T-helper 17 cell (primary cell): ENCODE measurements around the gene SF3B6. TPM values are rescaled to one million over a fixed set of nuclear protein-coding genes. Genes with fewer than 3 reads are reported as not detected.

ENCODE experiments used
- total RNA-seq, 4 donors: library from RNA in 2 of 4; stranded (reverse) in 2 of 4; gene quantifications; one replicate each; pipeline ENCODE4 v1.2.3 and lab custom pipeline; 2022 to 2026

SF3B6 gene
- total RNA-seq, 2 donors from 2014 or later = 48.8 to 51.5 TPM

Other genes with a start within 250 kb of the SF3B6 start
- 10 to 100 TPM; 48.3 to 52.3 TPM for gene ATAD2B, start 149.2 kb downstream of the SF3B6 start, total RNA-seq
- 10 to 100 TPM; 12.0 to 13.9 TPM for gene UBXN2A, start 135.9 kb downstream of the SF3B6 start, total RNA-seq
- gene MFSD2B, start 66.2 kb downstream of the SF3B6 start, total RNA-seq = 1 to 10 TPM in 1 of 2 donors, under 1 TPM in 1; 0.27 to 4.9 TPM
- 1 to 10 TPM; 3.4 to 3.7 TPM for gene WDCP, start 28.9 kb downstream of the SF3B6 start, total RNA-seq
- gene FKBP1B, start 26.6 kb downstream of the SF3B6 start, total RNA-seq = 1 to 10 TPM in 1 of 2 donors, under 1 TPM in 1; 0.27 to 2.6 TPM
- gene TP53I3, start 8.5 kb upstream of the SF3B6 start, total RNA-seq = under 1 TPM; 0.17 to 0.34 TPM
- not detected for gene PFN4, start 47.0 kb upstream of the SF3B6 start, total RNA-seq
- 10 to 100 TPM; 10.7 to 16.2 TPM for gene FAM228B, start 47.1 kb upstream of the SF3B6 start, total RNA-seq
- gene FAM228A, start 98.7 kb upstream of the SF3B6 start, total RNA-seq = under 1 TPM; 0.17 to 0.52 TPM